SK-N-SH treated with all-trans-retinoic acid at 6 μM for 48 hours (cell line): ENCODE data around the gene MYO1F.

ENCODE experiments used
- ATAC-seq: fragments of 200-7000 bp; cut with Tn5 transposase; 3 replicates; pipeline ENCODE4 v1.9.1; 2020; ENCODE audit warnings: mild to moderate bottlenecking, moderate library complexity
- ARNTL ChIP-seq: fragments of 450-650 bp; formaldehyde crosslinking; IDR thresholded peaks from 2 replicates; pipeline ENCODE4 v1.5.0; 2020; ENCODE audit warnings: low read depth, mild to moderate bottlenecking, moderate library complexity, borderline replicate concordance
- CREB5 ChIP-seq: fragments of 250-450 bp; sonication (Bioruptor Pico); IDR thresholded peaks from 2 replicates; pipeline ENCODE4 v1.5.1; 2020; ENCODE audit warnings: low read depth, mild to moderate bottlenecking, moderate library complexity
- GLIS3 ChIP-seq: fragments of 250-450 bp; sonication (Bioruptor Pico); IDR thresholded peaks from 2 replicates; pipeline ENCODE4 v1.5.0; 2020; ENCODE audit warnings: mild to moderate bottlenecking, moderate library complexity
- ISL1 ChIP-seq: fragments of 250-450 bp; sonication (Bioruptor Pico); IDR thresholded peaks from 2 replicates; pipeline ENCODE4 v2.1.2; 2022; ENCODE audit warnings: mild to moderate bottlenecking, moderate library complexity
- OSR1 ChIP-seq: fragments of 250-450 bp; sonication (Bioruptor Pico); IDR thresholded peaks from 2 replicates; pipeline ENCODE4 v1.8.0; 2022; ENCODE audit warnings: moderate library complexity, mild to moderate bottlenecking, inconsistent platforms
- PATZ1 ChIP-seq: fragments of 250-450 bp; sonication (Bioruptor Pico); IDR thresholded peaks from 2 replicates; pipeline ENCODE4 v1.8.0; 2020; ENCODE audit warnings: mild to moderate bottlenecking, moderate library complexity, borderline replicate concordance
- PPARA ChIP-seq: fragments of 250-450 bp; sonication (Bioruptor Pico); IDR thresholded peaks from 2 replicates; pipeline ENCODE4 v1.5.0; 2020; ENCODE audit warnings: mild to moderate bottlenecking, borderline replicate concordance
- RARB ChIP-seq: fragments of 250-450 bp; sonication (Bioruptor Pico); IDR thresholded peaks from 2 replicates; pipeline ENCODE4 v1.8.0; 2021; ENCODE audit warnings: mild to moderate bottlenecking, moderate library complexity
- SNAI2 ChIP-seq: fragments of 250-450 bp; sonication (Bioruptor Pico); IDR thresholded peaks from 2 replicates; pipeline ENCODE4 v1.5.0; 2020; ENCODE audit warnings: mild to moderate bottlenecking, moderate library complexity
- TOX ChIP-seq: fragments of 250-450 bp; sonication (Bioruptor Pico); IDR thresholded peaks from 2 replicates; pipeline ENCODE4 v1.8.0; 2021; ENCODE audit warnings: mild to moderate bottlenecking, moderate library complexity, borderline replicate concordance
- ZC3H10 ChIP-seq: fragments of 250-450 bp; sonication (Bioruptor Pico); IDR thresholded peaks from 2 replicates; pipeline ENCODE4 v1.5.1; 2021; ENCODE audit warnings: mild to moderate bottlenecking, moderate library complexity
- ZFP3 ChIP-seq: fragments of 250-450 bp; sonication (Bioruptor Pico); IDR thresholded peaks from 2 replicates; pipeline ENCODE4 v1.5.0; 2020; ENCODE audit warnings: mild to moderate bottlenecking, moderate library complexity
- ZFP30 ChIP-seq: fragments of 450-650 bp; formaldehyde crosslinking; IDR thresholded peaks from 2 replicates; pipeline ENCODE4 v1.5.0; 2022; ENCODE audit warnings: mild to moderate bottlenecking, moderate library complexity
- ZNF565 ChIP-seq: fragments of 450-650 bp; formaldehyde crosslinking; conservative IDR thresholded peaks from 2 replicates; pipeline ENCODE4 v1.5.0; 2020; ENCODE audit warnings: low read depth, mild to moderate bottlenecking, moderate library complexity
- ZNF70 ChIP-seq: fragments of 450-650 bp; formaldehyde crosslinking; IDR thresholded peaks from 2 replicates; pipeline ENCODE4 v1.5.0; 2020; ENCODE audit warnings: mild to moderate bottlenecking, moderate library complexity
- ZNF8 ChIP-seq: fragments of 450-650 bp; formaldehyde crosslinking; IDR thresholded peaks from 2 replicates; pipeline ENCODE4 v1.5.0; 2020; ENCODE audit warnings: mild to moderate bottlenecking, moderate library complexity
- TF ChIP-seq, protein P1 (sequence below): fragments of 250-450 bp; sonication (Bioruptor Pico); IDR thresholded peaks from 2 replicates; pipeline ENCODE4 v1.5.1; 2021; ENCODE audit warnings: mild to moderate bottlenecking, moderate library complexity
- TF ChIP-seq, protein P2 (sequence below): fragments of 250-450 bp; sonication (Bioruptor Pico); IDR thresholded peaks from 2 replicates; pipeline ENCODE4 v1.5.0; 2020; ENCODE audit warnings: mild to moderate bottlenecking, moderate library complexity
- TF ChIP-seq, protein P3 (sequence below): fragments of 250-450 bp; sonication (Bioruptor Pico); IDR thresholded peaks from 2 replicates; pipeline ENCODE4 v1.8.0; 2021; ENCODE audit warnings: low read depth, mild to moderate bottlenecking, moderate library complexity, borderline replicate concordance

Gene MYO1F

GRCh38 chr19:8501981-8502380, 75.3 kb downstream of the MYO1F start (continued):
- no peak for TF ChIP-seq SNAI2 (CRISPR knock-in tag)
- no peak for TF ChIP-seq RARB (CRISPR knock-in tag)

GRCh38 chr19:8501516-8501915, 75.7 kb downstream of the MYO1F start:
- ATAC-seq: no peak
- TF ChIP-seq ISL1 (CRISPR knock-in tag): no peak
- no peak for TF ChIP-seq ZNF70 (CRISPR knock-in tag)
- TF ChIP-seq CREB5: no peak
- no peak for TF ChIP-seq ZFP3 (CRISPR knock-in tag)
- no peak for TF ChIP-seq ZFP30 (CRISPR knock-in tag)
- TF ChIP-seq, protein P1, sequence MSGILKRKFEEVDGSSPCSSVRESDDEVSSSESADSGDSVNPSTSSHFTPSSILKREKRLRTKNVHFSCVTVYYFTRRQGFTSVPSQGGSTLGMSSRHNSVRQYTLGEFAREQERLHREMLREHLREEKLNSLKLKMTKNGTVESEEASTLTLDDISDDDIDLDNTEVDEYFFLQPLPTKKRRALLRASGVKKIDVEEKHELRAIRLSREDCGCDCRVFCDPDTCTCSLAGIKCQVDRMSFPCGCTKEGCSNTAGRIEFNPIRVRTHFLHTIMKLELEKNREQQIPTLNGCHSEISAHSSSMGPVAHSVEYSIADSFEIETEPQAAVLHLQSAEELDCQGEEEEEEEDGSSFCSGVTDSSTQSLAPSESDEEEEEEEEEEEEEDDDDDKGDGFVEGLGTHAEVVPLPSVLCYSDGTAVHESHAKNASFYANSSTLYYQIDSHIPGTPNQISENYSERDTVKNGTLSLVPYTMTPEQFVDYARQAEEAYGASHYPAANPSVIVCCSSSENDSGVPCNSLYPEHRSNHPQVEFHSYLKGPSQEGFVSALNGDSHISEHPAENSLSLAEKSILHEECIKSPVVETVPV (CRISPR knock-in tag): no peak

GRCh38 chr19:8500158-8500557, 77.1 kb downstream of the MYO1F start:
- no peak for ATAC-seq
- TF ChIP-seq GLIS3 (CRISPR knock-in tag) (no peak), ZFP30 (CRISPR knock-in tag) (no peak), CREB5 (no peak), RARB (CRISPR knock-in tag) (no peak), ZC3H10 (CRISPR knock-in tag) (no peak), PATZ1 (CRISPR knock-in tag) (no peak), ISL1 (CRISPR knock-in tag) (no peak)
- TF ChIP-seq, protein P1 (CRISPR knock-in tag): no peak
- TF ChIP-seq, protein P2, sequence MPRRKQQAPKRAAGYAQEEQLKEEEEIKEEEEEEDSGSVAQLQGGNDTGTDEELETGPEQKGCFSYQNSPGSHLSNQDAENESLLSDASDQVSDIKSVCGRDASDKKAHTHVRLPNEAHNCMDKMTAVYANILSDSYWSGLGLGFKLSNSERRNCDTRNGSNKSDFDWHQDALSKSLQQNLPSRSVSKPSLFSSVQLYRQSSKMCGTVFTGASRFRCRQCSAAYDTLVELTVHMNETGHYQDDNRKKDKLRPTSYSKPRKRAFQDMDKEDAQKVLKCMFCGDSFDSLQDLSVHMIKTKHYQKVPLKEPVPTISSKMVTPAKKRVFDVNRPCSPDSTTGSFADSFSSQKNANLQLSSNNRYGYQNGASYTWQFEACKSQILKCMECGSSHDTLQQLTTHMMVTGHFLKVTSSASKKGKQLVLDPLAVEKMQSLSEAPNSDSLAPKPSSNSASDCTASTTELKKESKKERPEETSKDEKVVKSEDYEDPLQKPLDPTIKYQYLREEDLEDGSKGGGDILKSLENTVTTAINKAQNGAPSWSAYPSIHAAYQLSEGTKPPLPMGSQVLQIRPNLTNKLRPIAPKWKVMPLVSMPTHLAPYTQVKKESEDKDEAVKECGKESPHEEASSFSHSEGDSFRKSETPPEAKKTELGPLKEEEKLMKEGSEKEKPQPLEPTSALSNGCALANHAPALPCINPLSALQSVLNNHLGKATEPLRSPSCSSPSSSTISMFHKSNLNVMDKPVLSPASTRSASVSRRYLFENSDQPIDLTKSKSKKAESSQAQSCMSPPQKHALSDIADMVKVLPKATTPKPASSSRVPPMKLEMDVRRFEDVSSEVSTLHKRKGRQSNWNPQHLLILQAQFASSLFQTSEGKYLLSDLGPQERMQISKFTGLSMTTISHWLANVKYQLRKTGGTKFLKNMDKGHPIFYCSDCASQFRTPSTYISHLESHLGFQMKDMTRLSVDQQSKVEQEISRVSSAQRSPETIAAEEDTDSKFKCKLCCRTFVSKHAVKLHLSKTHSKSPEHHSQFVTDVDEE (CRISPR knock-in tag): no peak

- ATAC-seq: no peak
- TF ChIP-seq ARNTL (CRISPR knock-in tag) (no peak), RARB (CRISPR knock-in tag) (no peak), PPARA (CRISPR knock-in tag) (no peak), ZFP30 (CRISPR knock-in tag) (no peak), CREB5 (no peak), OSR1 (CRISPR knock-in tag) (no peak), GLIS3 (CRISPR knock-in tag) (no peak), ZC3H10 (CRISPR knock-in tag) (no peak), ZNF565 (CRISPR knock-in tag) (no peak), ZNF8 (CRISPR knock-in tag) (no peak), TOX (CRISPR knock-in tag) (no peak)
- TF ChIP-seq, protein P3, sequence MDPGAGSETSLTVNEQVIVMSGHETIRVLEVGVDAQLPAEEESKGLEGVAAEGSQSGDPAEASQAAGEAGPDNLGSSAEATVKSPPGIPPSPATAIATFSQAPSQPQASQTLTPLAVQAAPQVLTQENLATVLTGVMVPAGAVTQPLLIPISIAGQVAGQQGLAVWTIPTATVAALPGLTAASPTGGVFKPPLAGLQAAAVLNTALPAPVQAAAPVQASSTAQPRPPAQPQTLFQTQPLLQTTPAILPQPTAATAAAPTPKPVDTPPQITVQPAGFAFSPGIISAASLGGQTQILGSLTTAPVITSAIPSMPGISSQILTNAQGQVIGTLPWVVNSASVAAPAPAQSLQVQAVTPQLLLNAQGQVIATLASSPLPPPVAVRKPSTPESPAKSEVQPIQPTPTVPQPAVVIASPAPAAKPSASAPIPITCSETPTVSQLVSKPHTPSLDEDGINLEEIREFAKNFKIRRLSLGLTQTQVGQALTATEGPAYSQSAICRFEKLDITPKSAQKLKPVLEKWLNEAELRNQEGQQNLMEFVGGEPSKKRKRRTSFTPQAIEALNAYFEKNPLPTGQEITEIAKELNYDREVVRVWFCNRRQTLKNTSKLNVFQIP (CRISPR knock-in tag): no peak
Observed at GRCh38 chr19:8499048-8499833, 78.0 kb downstream of the MYO1F start.
